ENCODE measurements around the gene NMT2. TPM values are rescaled to one million over a fixed set of nuclear protein-coding genes. Genes with fewer than 3 reads are reported as not detected.

The NMT2 gene
- total and polyA plus RNA-seq, 2 of the 4 experiments (the other 2 are of a cell fraction): 18.7 to 41.0 TPM

DNA sequence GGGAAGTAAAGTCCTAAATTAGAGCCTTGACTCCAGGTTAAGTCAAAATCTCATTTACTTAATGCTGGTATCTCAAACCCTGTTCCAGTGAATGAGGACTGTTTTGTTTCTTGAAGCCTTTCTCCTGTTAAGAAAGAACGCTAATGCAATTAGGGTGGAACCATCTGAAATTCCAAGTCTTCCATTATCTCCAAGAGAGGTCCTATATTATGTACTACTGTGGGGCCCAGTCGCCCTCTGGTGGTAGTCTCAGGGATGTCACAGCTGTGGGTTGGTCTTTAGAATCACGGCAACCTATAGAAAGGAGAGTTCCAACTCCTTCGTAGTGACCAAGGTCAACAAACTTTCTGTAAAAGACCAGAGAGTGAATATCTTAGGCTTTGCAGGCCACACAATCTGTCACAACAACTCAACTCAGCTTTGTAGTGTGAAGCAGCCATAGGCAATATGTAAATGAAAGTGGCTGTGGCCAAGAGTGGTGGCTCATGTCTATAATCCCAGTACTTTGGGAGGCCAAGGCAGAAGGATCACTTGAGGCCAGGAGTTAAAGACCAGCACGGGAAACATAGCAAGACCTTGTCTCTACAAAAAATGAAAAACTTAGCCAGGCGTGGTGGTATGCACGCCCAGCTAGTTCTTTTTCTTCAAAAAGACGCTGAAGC lies 62.0 kb downstream of the NMT2 start:
- in situ Hi-C loops (cut with MboI; ENCODE audit: low sequenced_read_pairs): no loop called here
- DNase-seq: peak; percentile 67

More for the DNA sequence above, 62.0 kb downstream of the NMT2 start:
- Histone ChIP-seq H3K23ac (ENCODE audit: low read depth, low read length) (no peak overlapping the region), H3K56ac (ENCODE audit: extremely low read depth, insufficient read depth, low read length) (no peak overlapping the region), H2BK5ac (ENCODE audit: low read depth, low read length, poor library complexity, severe bottlenecking) (no peak overlapping the region), H2BK15ac (ENCODE audit: low read depth, low read length) (no peak overlapping the region), H3K9me3 (ENCODE audit: control insufficient read depth, insufficient read depth, low read length) (no peaks in the 10 kb centered on the region), H3K4me1 (ENCODE audit: control insufficient read depth, insufficient read depth, low read length) (no peaks in the 10 kb centered on the region), H3K14ac (replicated peaks; ENCODE audit: low read depth, low read length) (no peak overlapping the region), H4K8ac (ENCODE audit: low read depth in 2 of 2, low read length in 2 of 2) (peak overlapping the region in 1 of 2 experiments; percentile 68; a peak in 1 of 4 replicates), H2BK120ac (ENCODE audit: low read depth, low read length) (no peak overlapping the region), H4K91ac (ENCODE audit: insufficient read depth, low read depth, low read length) (no peak overlapping the region), H2AK9ac (replicated peaks; ENCODE audit: low read depth, low read length, poor library complexity) (peak overlapping the region; percentile 12), H3K27ac (ENCODE audit: insufficient read depth, low read length) (no peak overlapping the region), H3K4me2 (ENCODE audit: low read depth, low read length) (no peak overlapping the region), H3K9ac (ENCODE audit: low read depth, low read length) (no peak overlapping the region), H3K4me3 (ENCODE audit: insufficient read depth, low read depth, low read length) (no peak overlapping the region), H3K36me3 (ENCODE audit: control insufficient read depth, insufficient read depth, low read length) (peaks cover 19% of the 10 kb centered on the region), H3K79me1 (ENCODE audit: low read depth in 1 of 2, low read length in 2 of 2) (peaks cover 5 to 10% of the 10 kb centered on the region in 2 experiments; a peak in 3 of 4 replicates), H3K18ac (ENCODE audit: low read depth, low read length) (no peak overlapping the region), H2BK20ac (ENCODE audit: low read depth, low read length) (no peak overlapping the region), H2AFZ (replicated peaks; ENCODE audit: low read length, poor library complexity) (no peak overlapping the region), H4K5ac (ENCODE audit: low read depth, low read length) (peak overlapping the region; percentile 26; the same call in 1 of the 2 replicates), H3K27me3 (ENCODE audit: control insufficient read depth, insufficient read depth, low read length) (no peaks in the 10 kb centered on the region), H3K9me1 (ENCODE audit: insufficient read depth, low read length) (no peaks in the 10 kb centered on the region), H2AK5ac (ENCODE audit: low read depth, low read length) (no peak overlapping the region), H3K4ac (ENCODE audit: low read depth, low read length) (no peak overlapping the region), H4K20me1 (ENCODE audit: insufficient read depth, low read length) (no peaks in the 10 kb centered on the region)
- BruUV-seq (replicated peaks): no TSS peak
- intact Hi-C loops (cut with micrococcal nuclease): loop anchor here (1.0 to 10.0 kb wide), 7 partner anchors 115 to 909 kb away; partner anchors contain the start of genes CDNF, FAM171A1, HSPA14 and MSANTD7
- CTCF ChIA-PET: interaction anchor here (0.6 to 1.5 kb wide), 3 partner anchors 11 to 153 kb away, joined by 3 to 5 read pairs (median 3); no protein-coding TSS in a partner anchor
- WGBS, 2 experiments (ENCODE audit: extremely low coverage in 2 of 2, insufficient read length in 1 of 2): 100% methylated on average over 4 of the region's 8 CpGs; no CpG with 5 or more reads in 1 of the 2 experiments
- dilution Hi-C loops (cut with HindIII; ENCODE audit: low sequenced_read_pairs, unreplicated experiment): no loop called here
- TF ChIP-seq FOS (IDR thresholded peaks at IDR 0.05; ENCODE audit: low read depth, low read length): no peak
- peak; percentile 73 for TF ChIP-seq SMC3 (IDR thresholded peaks at IDR 0.05; ENCODE audit: low read depth, low read length)
- TF ChIP-seq RAD21 (IDR thresholded peaks at IDR 0.05; ENCODE audit: low read length): peak; percentile 88
- TF ChIP-seq MAZ (IDR thresholded peaks at IDR 0.05; ENCODE audit: borderline replicate concordance, low read depth, low read length): no peak
- TF ChIP-seq, protein P1, sequence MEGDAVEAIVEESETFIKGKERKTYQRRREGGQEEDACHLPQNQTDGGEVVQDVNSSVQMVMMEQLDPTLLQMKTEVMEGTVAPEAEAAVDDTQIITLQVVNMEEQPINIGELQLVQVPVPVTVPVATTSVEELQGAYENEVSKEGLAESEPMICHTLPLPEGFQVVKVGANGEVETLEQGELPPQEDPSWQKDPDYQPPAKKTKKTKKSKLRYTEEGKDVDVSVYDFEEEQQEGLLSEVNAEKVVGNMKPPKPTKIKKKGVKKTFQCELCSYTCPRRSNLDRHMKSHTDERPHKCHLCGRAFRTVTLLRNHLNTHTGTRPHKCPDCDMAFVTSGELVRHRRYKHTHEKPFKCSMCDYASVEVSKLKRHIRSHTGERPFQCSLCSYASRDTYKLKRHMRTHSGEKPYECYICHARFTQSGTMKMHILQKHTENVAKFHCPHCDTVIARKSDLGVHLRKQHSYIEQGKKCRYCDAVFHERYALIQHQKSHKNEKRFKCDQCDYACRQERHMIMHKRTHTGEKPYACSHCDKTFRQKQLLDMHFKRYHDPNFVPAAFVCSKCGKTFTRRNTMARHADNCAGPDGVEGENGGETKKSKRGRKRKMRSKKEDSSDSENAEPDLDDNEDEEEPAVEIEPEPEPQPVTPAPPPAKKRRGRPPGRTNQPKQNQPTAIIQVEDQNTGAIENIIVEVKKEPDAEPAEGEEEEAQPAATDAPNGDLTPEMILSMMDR (conservative IDR thresholded peaks at IDR 0.05; ENCODE audit: low read depth, low read length): peak; percentile 91
- peak; percentile 98 for ATAC-seq (ENCODE audit: low read depth)
- POLR2A ChIA-PET (ENCODE audit: unreplicated experiment): no interaction called here
